ENCODE data around the gene DISP2.

Gene DISP2

DNA sequence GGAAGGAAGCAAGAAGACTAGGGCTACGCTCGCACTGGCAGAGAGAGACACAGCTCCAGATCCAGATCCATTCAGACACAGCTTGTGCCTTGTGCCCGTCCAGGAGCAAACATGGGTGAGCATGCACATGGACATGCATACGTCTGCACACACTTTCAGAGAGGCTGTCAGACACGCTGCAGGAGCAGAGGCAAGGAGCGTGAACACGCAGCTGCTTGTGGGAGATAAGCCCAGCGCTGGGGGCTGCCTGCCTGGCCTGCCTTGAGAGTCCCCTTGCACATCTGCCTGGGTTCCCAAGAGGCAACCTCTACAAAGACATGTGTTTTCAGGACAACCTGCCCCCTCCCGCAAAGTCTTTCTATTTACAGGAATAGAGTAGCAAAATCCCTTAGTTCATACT is 69.2 kb downstream of the DISP2 start:
- no peak for DNase-seq (ENCODE audit: low spot score)

DNA sequence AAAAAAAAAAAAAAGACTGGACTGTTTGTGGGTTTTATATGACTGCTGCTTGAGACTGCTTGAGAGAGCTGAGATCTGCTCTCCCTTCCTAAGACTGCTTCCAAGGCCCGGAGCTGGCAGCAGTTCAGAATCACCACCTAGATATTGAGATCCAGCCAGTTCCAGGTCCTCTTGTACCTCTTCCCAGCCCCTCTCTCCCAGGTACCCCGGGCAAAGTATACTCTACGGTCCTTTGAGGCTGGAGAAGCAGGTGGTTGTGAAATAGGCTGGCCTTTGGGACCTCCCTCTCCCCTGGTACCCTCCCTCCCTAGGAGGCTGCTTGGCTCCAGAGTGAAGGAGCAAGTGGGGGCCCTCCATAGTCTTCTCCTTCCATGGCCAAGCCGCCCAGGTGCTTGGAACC is 70.2 kb downstream of the DISP2 start:
- no peak for DNase-seq (ENCODE audit: low spot score)
